ENCODE results near the gene FAIM2.

Gene FAIM2

GRCh38 chr12:49903700-49904423, at the start of gene FAIM2:
TSS of gene FAIM2 (minus strand) at chr12:49903900. CDS start at chr12:49903792, 108 bp downstream.
- Histone ChIP-seq H3K9ac (peak within 1 kb of the TSS in 10 of 11 experiments; percentile 3 to 74 (median 49); a peak in 17 of 22 replicates), H3K27ac (peak within 1 kb of the TSS in 6 of 11 experiments; percentile 6 to 56 (median 34); a peak in 10 of 22 replicates), H3K4me1 (peaks cover 19 to 49% (median 31%) of the 10 kb centered on the region in 10 experiments), H3K9me3 (replicated peaks in 1 of 11) (no peaks in the 10 kb centered on the region), H3K27me3 (peaks cover 0 to 7% (median 0%) of the 10 kb centered on the region in 11 experiments; a peak in 2 of 22 replicates), H3K4me2 (peak within 1 kb of the TSS; percentile 78 to 99 (median 90)), H3K4me3 (peak within 1 kb of the TSS; percentile 28 to 63 (median 50); a peak in 19 of 20 replicates), H3K36me3 (no peaks in the 10 kb centered on the region), H4K20me1 (peaks cover 0 to 5% (median 0%) of the 10 kb centered on the region in 11 experiments; a peak in 2 of 22 replicates)
- TF ChIP-seq Cebpa-rat (IDR thresholded peaks at IDR 0.05), result peak in 2 of 11 experiments; percentile 25 to 69; a peak in 3 of 22 replicates

- TF ChIP-seq Cebpa-rat (IDR thresholded peaks at IDR 0.05), result no peak
- no peak overlapping the region for H3K27ac ChIP-seq
- peaks cover 0 to 38% (median 0%) of the 10 kb centered on the region in 11 experiments; a peak in 7 of 22 replicates for H4K20me1 ChIP-seq
- H3K4me3 ChIP-seq, result no peak overlapping the region
- H3K36me3 ChIP-seq, result no peaks in the 10 kb centered on the region
- peak overlapping the region in 10 of 11 experiments; percentile 28 to 87 (median 56); a peak in 16 of 22 replicates for H3K4me2 ChIP-seq
- H3K9ac ChIP-seq, result no peak overlapping the region
- peaks cover 50 to 59% (median 54%) of the 10 kb centered on the region in 11 experiments for H3K27me3 ChIP-seq
- peaks cover 50 to 73% (median 66%) of the 10 kb centered on the region in 10 experiments for H3K4me1 ChIP-seq
- no peaks in the 10 kb centered on the region for H3K9me3 ChIP-seq (replicated peaks in 1 of 11)
Measured at GRCh38 chr12:49953151-49953550, 49.5 kb upstream of the FAIM2 start.

GRCh38 chr12:49952391-49953055, 48.8 kb upstream of the FAIM2 start:
- H3K27ac ChIP-seq, result no peak overlapping the region
- H3K36me3 ChIP-seq, result no peaks in the 10 kb centered on the region
- peaks cover 43 to 52% (median 48%) of the 10 kb centered on the region in 11 experiments for H3K27me3 ChIP-seq
- H4K20me1 ChIP-seq, result peaks cover 0 to 38% (median 0%) of the 10 kb centered on the region in 11 experiments; a peak in 7 of 22 replicates
- H3K9me3 ChIP-seq (replicated peaks in 1 of 11), result no peaks in the 10 kb centered on the region
- no peak overlapping the region for H3K4me3 ChIP-seq
- H3K4me2 ChIP-seq, result peak overlapping the region in 9 of 11 experiments; percentile 41 to 87 (median 67); a peak in 15 of 22 replicates
- peaks cover 50 to 68% (median 65%) of the 10 kb centered on the region in 10 experiments for H3K4me1 ChIP-seq
- TF ChIP-seq Cebpa-rat (IDR thresholded peaks at IDR 0.05), result no peak
- no peak overlapping the region for H3K9ac ChIP-seq

- H3K4me1 ChIP-seq, result peaks cover 46 to 67% (median 58%) of the 10 kb centered on the region in 10 experiments
- no peak overlapping the region for H3K4me3 ChIP-seq
- H3K36me3 ChIP-seq, result no peaks in the 10 kb centered on the region
- peaks cover 35 to 43% (median 39%) of the 10 kb centered on the region in 11 experiments for H3K27me3 ChIP-seq
- peak overlapping the region; percentile 41 to 87 (median 66) for H3K4me2 ChIP-seq
- 0 out of 22 replicates have a peak overlapping the region, but pooled peaks of 2 of the 11 experiments have one; percentile 4 to 25 for H3K9ac ChIP-seq
- no peaks in the 10 kb centered on the region for H3K9me3 ChIP-seq (replicated peaks in 1 of 11)
- peaks cover 0 to 30% (median 0%) of the 10 kb centered on the region in 11 experiments; a peak in 7 of 22 replicates for H4K20me1 ChIP-seq
- TF ChIP-seq Cebpa-rat (IDR thresholded peaks at IDR 0.05), result no peak
- no peak overlapping the region for H3K27ac ChIP-seq
Measured at GRCh38 chr12:49951411-49952240, 47.9 kb upstream of the FAIM2 start.

- H3K27ac ChIP-seq, result no peak within 1 kb of the TSS
- peak within 1 kb of the TSS in 2 of 11 experiments; percentile 4 to 25; a peak in 1 of 22 replicates for H3K9ac ChIP-seq
- peaks cover 0 to 19% (median 0%) of the 10 kb centered on the region in 11 experiments; a peak in 7 of 22 replicates for H4K20me1 ChIP-seq
- H3K36me3 ChIP-seq, result no peaks in the 10 kb centered on the region
- peak within 1 kb of the TSS; percentile 41 to 87 (median 66) for H3K4me2 ChIP-seq
- H3K9me3 ChIP-seq (replicated peaks in 1 of 11), result no peaks in the 10 kb centered on the region
- H3K4me1 ChIP-seq, result peaks cover 35 to 57% (median 47%) of the 10 kb centered on the region in 10 experiments
- H3K27me3 ChIP-seq, result peaks cover 24 to 33% (median 28%) of the 10 kb centered on the region in 11 experiments
- no peak within 1 kb of the TSS for H3K4me3 ChIP-seq
- no peak for TF ChIP-seq Cebpa-rat (IDR thresholded peaks at IDR 0.05)
Measured at GRCh38 chr12:49950273-49951251, 46.9 kb upstream of the FAIM2 start, which contains the start of gene AQP2. TSS of gene AQP2 (plus strand) at chr12:49950737. CDS start at chr12:49950831, 94 bp downstream.

- H3K36me3 ChIP-seq, result no peaks in the 10 kb centered on the region
- H3K9me3 ChIP-seq (replicated peaks in 1 of 11), result no peaks in the 10 kb centered on the region
- H3K4me2 ChIP-seq, result no peak overlapping the region
- no peak overlapping the region for H3K27ac ChIP-seq
- TF ChIP-seq Cebpa-rat (IDR thresholded peaks at IDR 0.05), result no peak
- peaks cover 37 to 58% (median 47%) of the 10 kb centered on the region in 10 experiments for H3K4me1 ChIP-seq
- H3K9ac ChIP-seq, result no peak overlapping the region
- H3K4me3 ChIP-seq, result no peak overlapping the region
- peaks cover 0 to 12% (median 0%) of the 10 kb centered on the region in 11 experiments; a peak in 3 of 22 replicates for H4K20me1 ChIP-seq
- H3K27me3 ChIP-seq, result peaks cover 17 to 26% (median 23%) of the 10 kb centered on the region in 11 experiments
Measured at GRCh38 chr12:49949866-49950265, 46.2 kb upstream of the FAIM2 start.

All from BLaER1 treated with 17β-estradiol and CSF1 and Interleukin-3, amounts not matched to agents 10 nM and 100 nM (cell line).